Stomach (tissue), 9 donors: ENCODE measurements around the gene KHNYN. TPM values are rescaled to one million over a fixed set of nuclear protein-coding genes. Genes with fewer than 3 reads are reported as not detected.

Source experiments
- DNase-seq, 2 donors: peaks; one replicate each; pipeline versions ENCODE4 v3.0.0 to v3.0.0-alpha.2; 2013 to 2019
- H3K27ac ChIP-seq, 5 donors: fragments of 200-600 bp in 4 of 5; sonication (generic) in 4 of 5; one replicate each; pipeline ENCODE4 v1.5.1; 2013 to 2019; ENCODE audit warnings: mild to moderate bottlenecking in 1 of 5, moderate library complexity in 1 of 5
- H3K27me3 ChIP-seq, 3 donors: fragments of 200-600 bp; sonication (generic); one replicate each; pipeline ENCODE4 v1.5.1; 2017 to 2019; ENCODE audit warnings: mixed run types in 1 of 3
- H3K36me3 ChIP-seq, 4 donors: fragments of 200-600 bp; sonication (generic); 1 replicate in 3 of 4; 2 replicates in 1 of 4; pipeline ENCODE4 v1.5.1; 2016 to 2019
- H3K4me1 ChIP-seq, 4 donors: fragments of 200-600 bp; sonication (generic); one replicate each; pipeline ENCODE4 v1.5.1; 2016 to 2019
- H3K4me3 ChIP-seq, 4 donors: fragments of 200-600 bp; sonication (generic) in 3 of 4; one replicate each; pipeline ENCODE4 v1.5.1; 2016 to 2019; ENCODE audit warnings: mild to moderate bottlenecking in 1 of 4
- H3K9me3 ChIP-seq, 4 donors: fragments of 200-600 bp; sonication (generic); one replicate each; pipeline ENCODE4 v1.5.1; 2016 to 2019
- EP300 ChIP-seq: sonication (generic); formaldehyde crosslinking; IDR thresholded peaks from one replicate; pipeline ENCODE4 v1.6.1; 2017; ENCODE audit warnings: antibody characterized with exemption
- POLR2A ChIP-seq, 4 donors: fragments of 450-650 bp; IDR thresholded peaks; one replicate each; pipeline ENCODE4 v1.6.1; 2016; ENCODE audit warnings: antibody characterized with exemption in 4 of 4, control low read depth in 2 of 4, mild to moderate bottlenecking in 1 of 4, moderate library complexity in 1 of 4
- POLR2AphosphoS5 ChIP-seq, 3 donors: sonication (generic); formaldehyde crosslinking; IDR thresholded peaks; one replicate each; pipeline ENCODE4 v1.6.1; 2016; ENCODE audit warnings: antibody characterized with exemption in 3 of 3
- WGBS, 5 donors: extraction: QIAGEN DNeasy Blood & Tissue Kit in 3 of 5; methylation state at CpG; one replicate each; pipeline versions ENCODE4 v1.1.5 to v1.1.7; 2013 to 2018; 5-methylcytosine and 5-hydroxymethylcytosine counted together
- intact Hi-C: fragments of 100-400 bp; cut with DNase I; formaldehyde crosslinking; loops from one replicate; pipeline ENCODE4 v1.15.1; 2023; ENCODE audit warnings: low total_unique reads
- polyA plus RNA-seq, 3 donors: library from polyadenylated mRNA; stranded (reverse); fragments of 200-250 nt; gene quantifications; one replicate each; pipeline ENCODE4 v1.2.3, GENCODE V29; 2013
- total RNA-seq, 5 donors: library from RNA; depleted of rRNA; stranded (reverse); fragments of >200 nt; gene quantifications; one replicate each; pipeline versions ENCODE4 v1.1.0 to v1.2.3, GENCODE V29; 2014 to 2016
- TF ChIP-seq, protein P1 (sequence below), 7 experiments: fragments of 450-650 bp in 4 of 7; fragments of 200-600 bp in 3 of 7; sonication (generic) in 3 of 7; IDR thresholded peaks; one replicate each; pipeline ENCODE4 v1.5.1; 2016 to 2019; ENCODE audit warnings: antibody characterized with exemption in 7 of 7, control low read depth in 2 of 7, mild to moderate bottlenecking in 1 of 7
- donor health status: healthy with polysubstance abuse.
- donor health status: Bipolar disorder and iron deficiency.
- donor health status: healthy.

Gene KHNYN
- total and polyA plus RNA-seq, 8 donors: 13.9 to 348 (median 65.5) TPM

DNA sequence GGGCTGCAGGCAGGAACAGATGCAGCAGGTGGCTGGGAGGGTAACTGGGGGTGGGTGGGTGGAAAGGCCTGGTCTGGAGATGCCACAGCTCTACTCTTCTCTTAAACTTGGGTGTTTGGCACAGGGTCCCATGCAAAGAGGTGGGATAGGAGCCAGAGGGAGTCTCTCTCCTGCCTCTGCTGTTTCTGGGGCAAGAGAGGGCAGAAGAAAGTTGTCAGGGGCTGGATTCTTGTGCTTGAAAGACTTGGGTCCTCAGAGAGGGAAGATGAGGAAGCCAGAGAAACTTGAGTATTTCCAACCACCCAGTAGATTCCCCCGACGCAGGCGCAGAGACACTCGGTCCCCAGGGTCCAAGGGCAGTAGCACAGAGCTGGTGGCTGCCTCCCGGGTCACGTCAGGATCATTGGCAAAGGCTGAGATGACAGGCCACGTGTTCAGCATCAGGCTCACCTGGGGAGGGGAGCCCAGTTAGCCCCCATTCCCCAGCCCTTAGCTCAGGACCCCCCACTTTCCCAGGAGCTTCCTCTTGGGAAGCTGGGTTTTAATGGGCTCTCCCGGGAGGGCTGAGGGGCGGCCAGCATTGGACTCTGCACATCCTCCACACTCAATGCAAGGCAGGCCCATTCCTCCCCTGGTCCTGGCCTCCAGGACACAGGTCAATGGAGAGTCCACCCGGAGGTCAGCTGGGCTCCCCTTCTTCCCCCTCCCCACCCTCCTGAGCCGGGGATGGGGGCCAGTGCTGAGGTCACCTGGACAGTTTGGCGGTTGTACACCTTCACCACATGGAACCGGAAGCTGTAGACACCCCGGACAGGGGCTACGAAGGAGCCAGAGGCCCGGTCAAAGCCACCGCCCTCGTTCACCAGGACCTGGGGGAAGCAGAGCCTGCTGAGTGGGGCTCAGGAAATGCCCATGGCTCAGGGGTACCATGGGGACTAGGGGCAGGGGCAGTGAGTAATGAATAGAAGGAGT is 1.9 kb upstream of the KHNYN start:
- 68 to 82% (median 75%) methylated on average over 10 to 18 of the region's 18 CpGs for WGBS, 5 donors
- intact Hi-C loops: no loop called here
- Histone ChIP-seq H3K27me3 (no peaks in the 10 kb centered on the region), H3K9me3 (no peaks in the 10 kb centered on the region), H3K4me3 (peak overlapping the region in 1 of 4 donors; percentile 10), H3K36me3 (peaks cover 11 to 16% (median 15%) of the 10 kb centered on the region in 4 donors), H3K27ac (peak overlapping the region; percentile 81 to 99 (median 98)), H3K4me1 (peaks cover 62 to 87% (median 69%) of the 10 kb centered on the region in 4 donors)
- TF ChIP-seq POLR2AphosphoS5 (IDR thresholded peaks at IDR 0.05) (no peak), EP300 (no peak), POLR2A (IDR thresholded peaks at IDR 0.05) (no peak)
- TF ChIP-seq, protein P1, sequence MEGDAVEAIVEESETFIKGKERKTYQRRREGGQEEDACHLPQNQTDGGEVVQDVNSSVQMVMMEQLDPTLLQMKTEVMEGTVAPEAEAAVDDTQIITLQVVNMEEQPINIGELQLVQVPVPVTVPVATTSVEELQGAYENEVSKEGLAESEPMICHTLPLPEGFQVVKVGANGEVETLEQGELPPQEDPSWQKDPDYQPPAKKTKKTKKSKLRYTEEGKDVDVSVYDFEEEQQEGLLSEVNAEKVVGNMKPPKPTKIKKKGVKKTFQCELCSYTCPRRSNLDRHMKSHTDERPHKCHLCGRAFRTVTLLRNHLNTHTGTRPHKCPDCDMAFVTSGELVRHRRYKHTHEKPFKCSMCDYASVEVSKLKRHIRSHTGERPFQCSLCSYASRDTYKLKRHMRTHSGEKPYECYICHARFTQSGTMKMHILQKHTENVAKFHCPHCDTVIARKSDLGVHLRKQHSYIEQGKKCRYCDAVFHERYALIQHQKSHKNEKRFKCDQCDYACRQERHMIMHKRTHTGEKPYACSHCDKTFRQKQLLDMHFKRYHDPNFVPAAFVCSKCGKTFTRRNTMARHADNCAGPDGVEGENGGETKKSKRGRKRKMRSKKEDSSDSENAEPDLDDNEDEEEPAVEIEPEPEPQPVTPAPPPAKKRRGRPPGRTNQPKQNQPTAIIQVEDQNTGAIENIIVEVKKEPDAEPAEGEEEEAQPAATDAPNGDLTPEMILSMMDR (IDR thresholded peaks at IDR 0.05): no peak
- no peak for DNase-seq

DNA sequence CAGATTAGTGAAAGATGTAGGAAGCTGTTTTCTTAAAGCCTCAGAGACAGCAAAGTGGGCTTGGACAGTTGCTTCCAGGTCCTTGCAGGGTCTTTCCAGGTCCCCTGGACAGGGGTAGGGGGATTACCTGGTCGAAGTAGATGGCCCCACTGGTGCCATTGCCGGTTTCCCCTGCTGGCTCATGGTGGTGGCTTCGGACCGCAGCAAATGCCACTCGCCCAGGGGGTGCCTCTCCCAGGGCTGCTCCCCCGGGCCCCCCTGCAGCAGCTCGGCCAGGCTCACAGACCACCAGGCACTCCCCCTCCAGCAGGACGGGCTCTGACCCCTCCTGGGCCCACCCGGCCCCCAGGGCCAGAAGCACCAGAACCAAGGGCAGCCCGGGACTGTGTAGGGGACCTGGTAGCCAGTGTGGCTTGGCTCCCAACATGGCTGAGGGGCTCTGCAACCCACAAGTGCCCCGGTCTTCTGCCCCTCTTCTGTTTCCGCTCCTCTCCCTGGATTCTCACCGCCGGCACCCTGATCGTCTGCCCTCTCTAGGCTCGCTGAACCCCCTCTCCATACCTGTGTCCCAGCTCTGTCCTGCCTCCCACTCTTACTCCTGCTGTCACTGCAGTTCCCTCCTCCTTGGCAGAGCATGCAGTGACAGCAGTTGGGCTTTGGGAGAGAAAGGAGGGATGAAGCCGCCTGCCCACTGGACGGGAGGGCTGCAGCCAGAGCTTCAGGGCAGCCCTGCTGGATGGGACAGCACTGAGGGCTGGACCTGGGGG is 943 bp upstream of the KHNYN start:
- Histone ChIP-seq H3K27me3 (no peaks in the 10 kb centered on the region), H3K36me3 (peaks cover 21 to 26% (median 24%) of the 10 kb centered on the region in 4 donors), H3K27ac (peak overlapping the region; percentile 97 to 99 (median 98)), H3K4me3 (peak overlapping the region in 3 of 4 donors; percentile 74 to 81 (median 77)), H3K4me1 (peaks cover 63 to 88% (median 73%) of the 10 kb centered on the region in 4 donors), H3K9me3 (no peaks in the 10 kb centered on the region)
- intact Hi-C loops: no loop called here
- WGBS, 5 donors: 86 to 93% (median 92%) methylated on average over 15 to 18 of the region's 18 CpGs
- TF ChIP-seq, protein P1 (IDR thresholded peaks at IDR 0.05): no peak
- TF ChIP-seq POLR2A (IDR thresholded peaks at IDR 0.05): no peak
- peak in 1 of 2 donors; percentile 23 for DNase-seq

DNA sequence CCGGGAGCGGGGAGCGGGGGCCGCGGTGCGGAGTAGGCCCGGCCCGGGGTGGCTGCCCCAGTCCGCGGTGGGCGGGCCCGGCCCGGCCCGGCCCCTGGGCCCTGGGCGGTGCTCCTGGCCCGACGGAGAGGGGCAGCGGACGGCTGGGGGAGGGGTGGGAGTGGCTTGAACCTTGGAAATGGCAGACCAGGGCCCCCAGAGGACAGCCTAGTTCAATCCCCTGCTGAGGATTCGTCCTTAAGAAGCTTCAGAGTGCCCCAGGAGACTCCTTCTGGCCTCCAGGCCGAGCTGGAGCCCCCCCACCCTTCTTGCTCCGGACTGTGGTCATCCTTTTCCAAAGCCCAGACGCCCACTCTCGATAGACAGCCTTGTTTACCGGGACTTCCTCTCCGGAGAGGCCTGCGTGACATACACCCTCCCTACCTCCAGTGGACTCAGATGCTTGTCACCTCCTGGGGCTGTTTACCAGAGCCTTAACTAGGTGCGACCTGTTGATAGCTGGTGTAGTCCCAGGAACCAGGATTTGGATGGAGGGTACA is 458 bp downstream of the KHNYN start:
- no peaks in the 10 kb centered on the region for H3K9me3 ChIP-seq
- peak overlapping the region; percentile 97 to 99 (median 98) for H3K27ac ChIP-seq
- TF ChIP-seq POLR2AphosphoS5 (IDR thresholded peaks at IDR 0.05): peak in 1 of 3 donors; percentile 40
- TF ChIP-seq, protein P1 (IDR thresholded peaks at IDR 0.05): no peak
- peak overlapping the region; percentile 69 to 81 (median 76) for H3K4me3 ChIP-seq
- peak; percentile 72 to 94 for DNase-seq
- whole genome bisulfite sequencing, 5 donors: 0 to 1% (median 0%) methylated on average over 9 to 28 of the region's 28 CpGs
- H3K36me3 ChIP-seq: peaks cover 23 to 40% (median 34%) of the 10 kb centered on the region in 4 donors
- H3K27me3 ChIP-seq: no peaks in the 10 kb centered on the region
- H3K4me1 ChIP-seq: peaks cover 60 to 88% (median 78%) of the 10 kb centered on the region in 4 donors
- intact Hi-C loops: loop anchor here (5.0 kb wide), 1 partner anchor 98 kb away; no protein-coding TSS in a partner anchor
